Measurements from ENCODE around the gene SLC25A24. TPM values are rescaled to one million over a fixed set of nuclear protein-coding genes. Genes with fewer than 3 reads are reported as not detected.

SLC25A24 gene
- 20.7 to 37.8 TPM (median 29.1 TPM) in 5 replicates for total RNA-seq (2022; extraction: Qiagen RNA extraction)

GRCh38 chr1:108199781-108200686 lies at the start of gene SLC25A24:
TSS of gene SLC25A24 (minus strand) at chr1:108200343. CDS start at chr1:108200138, 205 bp downstream.

GRCh38 chr1:108243976-108244375 lies 43.8 kb upstream of the SLC25A24 start, which contains the start of gene NBPF4:
TSS of gene NBPF4 (minus strand) at chr1:108244076. CDS start at chr1:108243761, 315 bp downstream.

Other genes starting within 250 kb of the SLC25A24 start
- gene VAV3, start 235.2 kb downstream of the SLC25A24 start, total RNA-seq (2022; extraction: Qiagen RNA extraction), result 0.56 to 1.5 TPM (median 0.66 TPM) in 5 replicates
- gene NBPF4, start 43.7 kb upstream of the SLC25A24 start, total RNA-seq (2022; extraction: Qiagen RNA extraction), result 0.13 to 0.21 TPM (median 0.15 TPM) in 5 replicates
- gene NBPF6, start 250.0 kb upstream of the SLC25A24 start, total RNA-seq (2022; extraction: Qiagen RNA extraction), result not detected in 5 replicates